Measurements from ENCODE around the gene SNAP29.
"Not testable (repeated sequence)": the region's sequence is repeated elsewhere in the genome, so short reads cannot be mapped to it uniquely, and the experiment has no call there.

Gene SNAP29

DNA sequence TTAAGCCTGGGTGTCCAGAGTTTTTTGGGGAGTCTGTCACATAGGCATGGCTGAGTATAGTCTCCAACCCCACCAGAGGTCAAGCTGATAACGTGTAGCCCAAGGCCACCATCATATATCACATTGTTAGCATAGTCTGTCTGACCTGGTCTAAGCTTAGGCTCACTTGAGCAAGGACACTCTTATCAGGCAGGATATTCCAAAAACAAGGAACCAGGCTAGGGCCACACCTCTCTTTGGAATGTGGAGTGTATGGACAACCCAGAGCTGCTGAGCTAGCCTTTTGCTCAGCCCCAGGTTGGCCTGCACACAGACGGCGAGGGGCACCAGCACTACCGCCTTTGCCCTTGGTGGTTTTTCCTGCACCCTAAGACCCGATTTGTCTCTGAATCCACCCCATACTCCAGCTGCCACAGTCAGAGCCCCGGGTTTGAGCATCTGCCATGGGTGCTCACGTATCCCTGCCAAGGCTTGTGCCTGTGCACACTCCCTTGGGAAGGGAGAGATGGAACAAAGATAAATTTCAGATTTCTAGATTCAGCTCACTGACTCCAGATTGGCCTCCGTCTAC, 7.2 kb downstream of the SNAP29 start:
- in situ Hi-C loops (cut with MboI; ENCODE audit: low sequenced_read_pairs): no loop called here

DNA sequence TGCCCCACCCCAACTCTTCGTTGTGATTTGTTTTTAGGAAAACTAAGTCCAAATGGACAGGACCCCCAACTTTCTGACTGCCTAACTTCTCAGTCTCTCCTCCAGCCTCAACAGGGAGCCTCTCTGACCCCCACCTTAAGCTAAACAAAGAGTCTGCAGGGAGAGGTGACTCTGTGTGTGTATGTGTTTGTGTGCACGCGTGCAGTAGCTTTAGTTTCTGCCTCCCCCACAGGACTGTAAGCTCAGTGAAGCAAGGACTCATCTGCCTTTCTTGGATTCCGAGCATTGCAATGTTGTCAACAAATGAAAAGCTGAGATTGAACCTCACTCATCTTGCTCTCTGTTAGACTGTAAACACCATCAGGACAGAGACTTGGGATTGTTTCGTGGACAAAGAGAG, 7.9 kb downstream of the SNAP29 start:
- in situ Hi-C loops (cut with MboI; ENCODE audit: low sequenced_read_pairs): no loop called here

DNA sequence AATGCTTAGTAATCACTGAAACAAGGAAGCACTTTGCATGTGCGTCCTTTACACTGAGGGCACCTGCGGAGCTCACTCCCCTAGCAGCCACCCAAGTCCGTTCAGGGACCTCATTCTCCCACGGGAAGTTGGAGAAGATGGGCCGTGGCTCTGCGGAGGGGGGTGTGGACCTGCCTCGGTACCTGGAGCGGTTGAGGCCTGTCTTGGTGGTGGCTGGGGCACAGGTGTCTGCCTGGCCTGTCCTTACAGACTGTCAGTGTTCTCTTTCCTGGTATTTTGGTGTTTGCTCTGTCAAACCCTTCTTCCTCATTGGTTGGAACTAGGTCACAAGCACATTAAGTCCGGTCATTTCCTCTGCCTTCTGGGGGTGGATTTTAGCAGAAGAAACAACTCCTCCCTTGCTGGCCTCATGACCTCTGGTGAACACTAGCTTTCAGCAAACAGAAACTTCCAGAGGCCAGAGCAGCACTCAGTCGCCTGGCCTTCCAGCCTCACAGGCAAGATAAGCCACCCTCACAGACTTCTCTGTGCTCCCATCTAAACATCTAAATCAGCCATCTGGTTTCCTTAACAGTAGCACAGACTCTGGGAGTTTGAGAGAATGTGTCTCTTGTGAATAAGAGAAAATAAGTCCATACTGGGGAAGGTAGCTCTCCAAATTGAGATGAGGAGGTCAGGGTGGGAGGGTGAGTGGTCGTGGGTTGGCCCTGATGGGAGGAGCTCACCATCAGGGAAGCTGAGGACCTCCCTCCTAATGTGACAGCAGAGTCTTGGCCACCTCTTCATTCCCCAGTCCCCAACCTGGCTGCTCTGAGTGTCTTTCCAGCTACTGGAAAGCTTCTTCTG, 8.6 kb downstream of the SNAP29 start:
- in situ Hi-C loops (cut with MboI; ENCODE audit: low sequenced_read_pairs): no loop called here

DNA sequence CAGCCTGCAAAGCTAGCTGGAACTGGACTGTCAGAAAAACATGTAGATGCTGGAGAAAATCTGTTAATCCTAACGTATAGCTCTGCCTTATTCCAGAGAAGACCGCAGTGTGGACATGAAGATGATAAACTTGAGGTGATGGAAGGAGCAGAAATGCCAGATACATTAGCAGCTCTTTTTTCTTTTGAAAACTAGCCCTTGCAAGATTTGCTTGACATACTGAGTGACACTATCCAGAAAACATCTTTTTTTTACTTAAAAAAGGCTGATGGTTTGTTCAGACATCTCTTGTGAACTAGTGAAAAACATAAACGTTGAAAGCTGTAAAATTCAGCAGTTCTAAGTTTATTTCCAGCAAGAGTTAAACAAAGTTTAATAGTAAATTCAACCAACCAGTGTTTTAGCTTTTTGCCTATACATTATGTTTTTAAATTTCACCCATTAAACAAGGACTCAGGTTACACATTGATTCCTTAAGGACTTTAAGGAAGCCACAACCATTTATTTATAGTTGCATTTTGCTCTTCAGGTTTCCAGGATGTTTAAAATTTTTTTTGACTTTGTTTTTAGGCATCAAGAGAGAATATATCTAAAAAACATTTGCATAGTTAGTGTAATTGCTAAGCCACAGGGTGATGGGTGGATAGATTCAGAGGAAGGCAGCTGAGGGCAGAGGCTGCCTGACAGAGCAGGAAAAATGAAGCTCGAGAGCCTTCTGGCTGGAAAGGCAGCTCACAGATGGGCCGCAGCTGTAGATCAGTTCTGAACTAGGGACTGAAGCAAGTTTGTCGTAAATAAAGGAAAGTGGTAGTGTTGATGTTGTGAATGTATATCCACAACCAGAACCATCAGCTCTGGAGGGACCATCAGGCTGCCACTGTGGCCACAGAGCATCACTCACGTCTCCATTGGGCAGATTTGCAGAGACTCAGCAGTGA, 9.5 kb downstream of the SNAP29 start:
- in situ Hi-C loops (cut with MboI; ENCODE audit: low sequenced_read_pairs): no loop called here

DNA sequence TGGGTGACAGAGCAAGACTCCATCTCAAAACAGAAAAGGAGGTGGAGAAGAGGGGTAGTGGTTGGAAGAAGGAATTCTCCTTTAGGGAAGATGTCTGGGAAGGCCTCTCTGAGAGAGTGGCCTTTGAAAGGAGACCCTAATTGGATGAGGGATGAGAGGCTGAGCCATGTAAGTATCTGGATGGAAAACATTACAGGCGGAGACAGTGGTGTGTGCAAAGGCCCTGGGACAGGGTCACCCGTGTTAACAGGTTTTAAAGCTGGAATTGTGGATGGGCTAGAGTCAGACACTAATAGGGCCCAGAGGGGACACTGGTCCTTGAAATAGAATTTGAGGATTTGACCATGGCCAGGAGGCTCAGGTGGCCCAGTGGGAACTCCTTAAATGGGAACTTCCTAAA, 10.4 kb downstream of the SNAP29 start:
- in situ Hi-C loops (cut with MboI; ENCODE audit: low sequenced_read_pairs): no loop called here

DNA sequence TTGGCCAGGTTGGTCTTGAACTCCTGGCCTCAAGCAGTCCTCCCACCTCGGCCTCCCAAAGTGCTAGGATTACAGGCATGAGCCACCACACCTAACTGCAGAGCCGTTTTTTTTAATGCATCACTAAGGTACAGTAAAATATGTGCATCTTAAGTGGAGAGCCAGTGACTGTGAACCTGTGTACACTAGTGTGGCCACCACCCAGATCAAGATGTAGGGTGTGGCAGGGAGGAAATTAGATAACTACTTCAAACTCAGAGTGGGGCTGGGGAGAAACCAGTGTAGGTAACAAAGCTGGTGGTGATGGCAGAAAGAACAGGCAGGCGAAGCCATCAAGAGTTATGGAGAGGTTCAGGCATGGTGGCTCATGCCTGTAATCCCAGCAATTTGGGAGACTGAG, 14.4 kb downstream of the SNAP29 start:
- in situ Hi-C loops (cut with MboI; ENCODE audit: low sequenced_read_pairs): no loop called here

DNA sequence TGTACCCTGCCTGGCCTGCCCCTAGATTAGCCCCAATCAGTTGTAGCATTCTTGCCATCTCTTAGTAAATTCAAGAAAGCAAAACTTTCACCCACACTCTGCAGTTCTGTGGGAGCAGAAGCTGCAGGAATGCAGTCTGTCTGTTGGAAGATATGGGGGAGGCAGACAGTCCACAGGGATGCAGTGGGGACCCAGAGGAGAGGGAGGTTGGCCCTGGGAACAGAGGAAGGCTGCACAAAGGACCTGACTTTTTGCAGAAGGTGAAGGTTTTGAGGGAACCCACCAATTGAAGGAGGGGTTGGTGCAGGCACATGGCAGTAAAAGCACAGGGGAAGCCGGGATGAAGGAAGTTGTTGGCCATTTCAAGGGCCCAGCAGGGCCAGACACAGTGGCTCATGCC, 16.5 kb downstream of the SNAP29 start:
- in situ Hi-C loops (cut with MboI; ENCODE audit: low sequenced_read_pairs): no loop called here

DNA sequence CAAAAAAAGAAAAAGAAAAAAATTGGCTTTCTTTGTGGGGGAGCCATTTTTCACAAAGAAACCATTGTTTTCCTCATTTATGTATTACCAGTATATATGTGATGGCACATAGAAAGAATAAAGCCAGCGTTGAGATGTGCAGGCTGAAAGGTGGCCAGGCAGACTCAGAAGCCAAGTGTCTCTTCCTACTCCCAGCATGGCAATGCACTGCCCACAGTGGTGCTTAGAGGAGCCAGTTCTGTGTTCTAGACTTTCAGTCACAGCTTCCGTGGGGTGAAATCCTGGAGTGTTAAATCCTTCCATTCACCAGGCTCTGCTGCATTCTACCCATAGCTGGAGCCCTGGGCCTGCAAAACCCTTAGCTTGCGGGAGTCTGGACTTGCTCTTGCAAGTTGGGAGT, 18.9 kb downstream of the SNAP29 start:
- in situ Hi-C loops (cut with MboI; ENCODE audit: low sequenced_read_pairs): no loop called here

DNA sequence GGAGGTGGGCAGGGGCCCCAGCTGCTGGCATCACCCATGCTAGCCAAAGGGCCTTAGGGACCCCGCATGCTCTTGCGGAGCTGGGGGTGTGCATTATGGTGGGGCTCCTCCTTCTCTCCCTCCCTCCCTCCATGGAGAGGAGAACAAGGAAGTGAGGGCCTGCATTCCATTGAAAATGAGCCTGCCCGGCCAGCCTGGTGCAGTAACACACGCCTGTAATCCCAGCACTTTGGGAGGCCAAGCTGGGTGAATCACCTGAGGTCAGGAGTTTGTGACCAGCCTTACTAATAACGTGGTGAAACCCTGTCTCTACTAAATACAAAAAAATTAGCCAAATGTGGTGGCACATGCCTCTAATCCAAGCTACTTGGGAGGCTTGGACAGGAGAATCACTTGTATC, 22.4 kb downstream of the SNAP29 start:
- in situ Hi-C loops (cut with MboI; ENCODE audit: low sequenced_read_pairs): no loop called here

DNA sequence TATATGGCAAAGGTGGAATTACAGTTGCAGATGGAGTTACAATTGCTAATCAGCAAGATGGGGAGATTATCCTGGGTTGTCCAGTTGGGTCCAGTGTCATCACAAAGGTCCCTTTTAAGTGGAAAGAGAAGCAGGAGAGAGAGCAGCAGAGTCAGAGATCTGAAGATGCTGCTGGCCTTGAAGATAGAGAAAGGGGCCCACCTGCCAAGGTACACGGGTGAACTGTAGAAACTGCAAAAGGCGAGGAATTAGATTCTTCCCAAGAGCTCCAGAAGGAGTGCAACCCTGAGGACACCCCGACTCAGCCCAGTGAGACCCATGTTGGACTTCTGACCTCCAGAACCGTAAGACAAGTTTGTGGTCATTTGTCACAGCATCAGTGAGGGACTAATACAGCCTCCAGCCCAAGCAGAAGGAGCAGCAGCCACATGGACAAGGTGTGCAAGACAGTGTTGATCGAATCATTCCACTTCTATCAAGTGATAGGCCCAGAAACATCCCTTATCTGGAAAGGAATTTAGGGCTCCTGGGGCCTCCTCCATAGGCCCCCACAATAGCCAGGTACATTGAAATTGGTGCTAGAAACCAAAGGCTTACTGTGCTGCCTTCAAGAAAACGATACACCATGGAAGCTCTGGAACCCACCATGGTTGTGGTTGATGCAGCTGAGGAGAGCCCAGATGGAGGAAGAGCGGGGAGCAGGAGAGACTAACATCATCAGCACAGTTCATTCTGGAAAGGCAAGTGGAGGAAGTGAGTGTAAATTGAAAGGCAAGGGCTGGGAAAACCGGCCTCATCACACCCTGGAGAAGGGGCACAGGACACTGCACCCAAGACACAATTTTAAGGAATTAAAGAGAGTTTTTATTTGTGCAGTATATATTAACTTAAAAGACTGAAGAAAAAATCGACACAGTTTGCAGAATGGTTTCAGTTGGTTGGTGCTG, 23.3 kb downstream of the SNAP29 start:
- in situ Hi-C loops (cut with MboI; ENCODE audit: low sequenced_read_pairs): no loop called here

DNA sequence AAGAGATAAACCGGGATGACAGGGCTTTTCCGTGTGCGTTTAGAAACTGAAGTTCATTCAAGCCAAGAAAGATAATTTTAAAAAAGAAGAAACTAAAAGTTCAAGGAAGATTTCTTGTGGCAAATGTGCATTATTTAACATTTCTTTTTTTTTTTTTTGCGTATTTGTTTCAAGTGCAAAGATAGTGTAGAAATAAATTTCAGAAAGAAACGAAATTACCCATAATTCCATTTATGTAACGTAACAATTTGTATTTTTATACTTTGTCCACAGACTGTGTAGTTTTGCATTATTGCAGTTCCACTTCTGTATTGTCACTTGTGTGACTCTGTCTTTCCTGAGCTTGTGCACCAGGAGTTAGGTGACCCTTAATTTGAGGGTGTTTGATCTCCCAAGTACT, 24.0 kb downstream of the SNAP29 start:
- in situ Hi-C loops (cut with MboI; ENCODE audit: low sequenced_read_pairs): no loop called here

DNA sequence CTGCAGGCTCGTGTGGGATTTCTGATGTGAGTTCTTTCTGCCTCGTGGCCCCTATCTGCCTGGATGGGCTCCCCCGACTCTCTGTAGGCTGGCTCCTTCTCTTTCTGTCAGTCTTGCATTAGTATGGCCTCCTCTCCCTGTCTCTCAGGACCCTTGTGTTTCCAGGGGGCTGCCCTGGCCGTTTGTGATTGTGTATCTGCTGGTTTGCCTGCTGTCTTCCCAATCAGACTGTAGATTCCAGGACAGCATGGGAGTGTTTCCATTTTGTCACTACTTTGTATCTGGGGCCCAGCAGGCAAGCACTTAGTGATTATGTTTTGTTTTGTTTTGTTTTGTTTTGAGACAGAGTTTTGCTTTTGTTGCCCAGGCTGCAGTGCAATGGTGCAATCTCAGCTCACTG, 25.6 kb downstream of the SNAP29 start:
- in situ Hi-C loops (cut with MboI; ENCODE audit: low sequenced_read_pairs): no loop called here

DNA sequence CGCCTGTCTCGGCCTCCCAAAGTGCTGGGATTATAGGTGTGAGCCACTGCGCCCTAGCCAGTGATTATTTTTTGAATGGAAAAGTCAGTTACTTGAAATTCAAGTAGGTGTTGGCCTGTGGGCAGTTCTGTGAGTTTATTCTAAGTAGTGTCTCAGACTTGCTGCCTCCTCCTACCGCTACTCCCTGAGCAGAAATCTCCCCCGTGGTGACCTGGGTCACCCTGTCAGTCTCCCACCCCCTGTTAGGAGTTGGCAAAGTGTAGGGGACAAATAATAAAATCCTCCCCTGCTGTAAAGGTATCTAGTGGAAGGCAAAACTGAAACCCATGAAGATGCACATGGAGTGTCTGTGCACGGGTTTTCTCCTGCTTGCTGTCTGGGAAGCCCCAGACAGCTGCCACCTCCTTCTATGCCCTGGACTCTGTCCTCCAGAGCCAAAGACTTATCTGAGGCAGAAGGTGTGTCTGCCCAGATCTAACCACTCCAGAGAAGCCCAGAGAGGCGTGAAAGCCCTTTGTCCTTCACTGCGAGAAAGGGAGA, 26.3 kb downstream of the SNAP29 start:
- in situ Hi-C loops (cut with MboI; ENCODE audit: low sequenced_read_pairs): no loop called here

DNA sequence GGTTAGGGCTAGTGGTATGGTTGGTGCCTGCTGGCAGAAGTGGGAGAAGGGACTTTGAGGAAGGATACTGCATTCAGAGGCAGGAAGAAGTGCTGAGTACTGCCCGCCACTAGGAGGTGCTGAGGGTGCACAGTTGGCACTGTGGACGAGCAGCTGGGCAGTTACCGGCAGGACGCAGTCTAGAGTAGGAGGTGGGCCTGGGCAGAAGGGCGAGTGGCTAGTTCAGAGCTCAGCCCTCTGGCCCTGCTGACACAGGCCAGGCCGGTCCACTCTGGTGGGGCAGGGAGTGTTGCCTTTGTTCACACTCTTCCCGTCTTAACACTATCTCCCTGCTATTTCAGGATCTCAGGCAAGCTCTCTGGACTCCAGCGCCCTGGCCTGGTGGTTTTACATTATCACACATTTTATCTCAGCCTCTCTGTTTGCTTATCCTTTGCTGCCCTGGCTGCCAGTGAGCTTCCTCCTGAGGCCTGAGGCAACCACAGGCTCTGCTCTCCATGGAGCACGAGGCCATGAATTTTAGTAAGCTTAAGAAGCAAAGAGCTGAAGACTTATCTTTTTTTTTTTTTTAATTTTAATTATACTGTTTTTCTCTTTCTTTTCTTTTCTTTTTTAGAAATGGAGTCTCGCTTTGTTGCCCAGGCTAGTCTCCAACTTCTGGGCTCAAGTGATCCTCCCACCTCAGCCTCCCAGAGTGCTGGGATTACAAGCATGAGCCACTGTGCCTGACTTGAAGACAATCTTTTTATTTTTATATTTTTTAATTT, 26.9 kb downstream of the SNAP29 start:
- in situ Hi-C loops (cut with MboI; ENCODE audit: low sequenced_read_pairs): no loop called here

DNA sequence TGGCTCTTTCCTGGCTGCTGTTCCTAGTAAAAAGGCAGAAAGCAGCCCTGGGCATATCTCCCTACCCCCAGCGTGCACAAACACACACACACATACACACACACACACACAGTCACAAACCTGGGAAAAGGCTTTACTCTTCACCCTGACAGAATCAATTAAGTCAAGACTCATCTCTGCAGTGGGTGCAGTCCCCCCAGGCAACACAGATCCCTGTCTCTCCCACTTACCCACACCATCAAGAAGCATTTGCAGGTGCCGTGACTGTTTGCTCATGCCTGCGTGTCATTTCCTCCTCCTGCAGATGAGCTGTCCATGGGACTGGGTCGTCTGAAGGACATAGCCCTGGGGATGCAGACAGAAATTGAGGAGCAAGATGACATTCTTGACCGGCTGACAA, 28.6 kb downstream of the SNAP29 start:
- in situ Hi-C loops (cut with MboI; ENCODE audit: low sequenced_read_pairs): no loop called here

DNA sequence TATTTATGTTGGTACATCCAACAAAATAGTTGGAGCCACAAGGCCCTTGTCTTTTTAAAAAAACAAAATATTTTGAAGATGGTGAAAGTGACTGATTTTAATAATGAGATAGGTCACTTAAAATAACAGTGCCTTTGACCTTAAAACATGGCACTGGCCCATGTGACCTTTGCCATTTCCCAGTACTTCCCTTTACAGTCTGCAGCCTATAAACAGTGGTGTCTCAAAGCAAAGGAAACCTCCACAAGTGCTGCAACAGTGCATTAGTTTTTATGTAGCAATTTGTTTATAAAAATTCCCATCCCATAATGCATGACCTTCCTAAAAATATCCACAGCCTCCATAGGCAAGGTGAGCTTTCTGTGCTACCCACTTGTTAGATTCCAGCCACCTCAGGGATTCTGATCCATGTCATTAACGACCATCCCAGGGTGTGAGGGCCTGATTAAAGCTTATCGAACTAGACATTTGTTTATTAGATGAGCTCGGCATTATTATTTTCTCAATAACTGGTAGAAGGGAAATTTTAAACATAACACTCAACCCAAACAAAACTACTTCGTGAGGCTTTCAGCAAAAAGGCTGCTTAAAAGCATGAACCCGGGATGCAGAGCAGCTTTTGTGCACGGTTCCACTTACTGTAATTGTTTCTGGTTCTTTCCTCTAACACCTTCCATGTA, 30.4 kb downstream of the SNAP29 start:
- in situ Hi-C loops (cut with MboI; ENCODE audit: low sequenced_read_pairs): no loop called here

DNA sequence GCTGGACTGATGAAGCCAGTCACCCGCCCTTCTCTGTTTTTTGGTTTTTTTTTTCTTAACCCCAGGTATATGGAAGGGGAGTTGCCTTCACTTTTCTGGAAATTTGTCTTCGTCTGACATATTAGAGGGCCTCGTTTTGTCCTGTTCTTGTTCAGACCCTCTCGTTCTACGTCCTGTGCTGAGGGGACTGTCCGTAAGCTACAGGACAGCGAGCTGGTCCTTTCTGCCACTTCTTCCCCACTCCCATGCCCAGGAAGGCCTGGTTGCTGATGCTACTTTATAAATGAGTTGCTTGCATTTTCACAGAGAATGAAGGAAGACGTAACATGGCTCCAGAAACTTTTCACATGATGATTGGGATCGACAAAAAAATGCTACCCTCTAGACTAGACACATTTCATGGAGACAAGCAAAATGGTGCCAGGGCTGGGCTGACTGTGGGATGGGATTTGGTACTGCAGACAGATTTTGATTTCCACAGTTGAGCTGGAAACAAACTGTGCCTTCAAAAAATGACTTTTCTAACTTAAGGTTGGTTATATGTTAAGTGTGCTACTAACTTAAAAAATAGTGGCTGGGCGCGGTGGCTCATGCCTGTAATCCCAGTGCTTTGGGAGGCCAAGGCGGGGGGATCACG, 31.2 kb downstream of the SNAP29 start:
- in situ Hi-C loops (cut with MboI; ENCODE audit: low sequenced_read_pairs): no loop called here

DNA sequence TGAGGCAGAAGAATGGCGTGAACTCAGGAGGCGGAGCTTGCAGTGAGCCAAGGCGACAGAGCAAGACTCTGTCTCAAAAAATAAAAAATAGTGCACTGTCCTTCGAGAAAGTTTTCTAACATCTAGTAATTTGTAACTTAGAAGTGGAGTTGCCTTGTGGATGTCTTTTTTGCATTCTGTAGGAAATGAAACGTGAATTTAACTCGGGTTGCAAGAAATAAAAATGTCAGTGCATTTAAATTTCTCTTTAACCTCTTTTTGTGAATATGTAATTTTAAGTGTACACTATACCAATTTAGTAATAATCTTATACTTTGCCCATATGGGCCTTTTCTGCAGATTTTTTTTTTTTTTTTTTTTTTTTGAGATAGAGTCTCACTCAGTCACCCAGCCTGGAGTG, 32.2 kb downstream of the SNAP29 start:
- in situ Hi-C loops (cut with MboI; ENCODE audit: low sequenced_read_pairs): no loop called here

DNA sequence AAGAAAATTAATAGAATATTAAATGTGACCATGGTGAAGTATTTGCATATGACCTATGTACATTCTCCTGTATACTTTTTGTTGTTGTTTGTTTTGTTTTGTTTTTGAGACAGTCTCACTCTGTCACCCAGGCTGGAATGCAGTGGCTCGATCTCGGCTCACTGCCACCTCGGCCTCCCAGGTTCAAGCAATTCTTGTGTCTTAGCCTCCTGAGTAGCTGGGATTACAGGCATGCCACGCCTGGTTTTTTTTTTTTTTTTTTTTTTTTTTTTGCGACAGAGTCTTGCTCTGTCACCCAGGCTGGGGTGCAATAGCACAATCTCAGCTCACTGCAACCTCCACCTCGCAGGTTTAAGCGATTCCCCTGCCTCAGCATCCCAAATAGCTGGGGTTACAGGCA, 38.9 kb downstream of the SNAP29 start:
- in situ Hi-C loops (cut with MboI; ENCODE audit: low sequenced_read_pairs): not testable (repeated sequence)

Data from HL-60/S4 (cell line).